Progenitor cell of endocrine pancreas (in vitro differentiated cells): Measurements from ENCODE around the gene EXOSC7. TPM values are rescaled to one million over a fixed set of nuclear protein-coding genes. Genes with fewer than 3 reads are reported as not detected.

Experiments
- DNase-seq: peaks from one replicate; pipeline ENCODE4 v3.0.0; 2021; ENCODE audit warnings: low spot score; ENCODE audit not compliant: unreplicated experiment
- H3K27ac Mint-ChIP-seq: 2 replicates; pipeline ENCODE4 v1.8.0; 2021; ENCODE audit warnings: mild to moderate bottlenecking, moderate library complexity, mixed read lengths
- H3K27me3 Mint-ChIP-seq: 2 replicates; pipeline ENCODE4 v1.8.0; 2021; ENCODE audit warnings: mixed read lengths
- H3K36me3 Mint-ChIP-seq: 2 replicates; pipeline ENCODE4 v1.8.0; 2022; ENCODE audit warnings: mixed read lengths; ENCODE audit not compliant: insufficient read depth
- H3K4me1 Mint-ChIP-seq: 2 replicates; pipeline ENCODE4 v1.8.0; 2021; ENCODE audit warnings: low read depth, mixed read lengths
- H3K4me3 Mint-ChIP-seq: 2 replicates; pipeline ENCODE4 v1.8.0; 2021; ENCODE audit warnings: low read depth, mild to moderate bottlenecking, moderate library complexity, mixed read lengths
- H3K9me3 Mint-ChIP-seq: 2 replicates; pipeline ENCODE4 v1.8.0; 2021; ENCODE audit warnings: low read depth, mixed read lengths
- CTCF ChIP-seq: fragments of 200-600 bp; sonication (generic); IDR thresholded peaks from one replicate; pipeline ENCODE4 v1.5.0; 2021; ENCODE audit warnings: antibody characterized with exemption, mild to moderate bottlenecking; ENCODE audit not compliant: unreplicated experiment
- total RNA-seq: library from RNA; stranded (reverse); gene quantifications from 2 replicates; pipeline ENCODE4 v1.2.1, GENCODE V29; 2021

Gene EXOSC7
- total RNA-seq, 1 donor from 2014 or later, result 51.2 TPM

GRCh38 chr3:44968447-44968858 is 7.6 kb upstream of the EXOSC7 start:
- Mint-ChIP-seq H3K4me3 (no peak overlapping the region), H3K36me3 (no peaks in the 10 kb centered on the region), H3K4me1 (peaks cover 18% of the 10 kb centered on the region), H3K27me3 (no peaks in the 10 kb centered on the region), H3K27ac (no peak overlapping the region), H3K9me3 (no peaks in the 10 kb centered on the region)
- no peak for TF ChIP-seq CTCF
- DNase-seq, result no peak

- TF ChIP-seq CTCF, result no peak
- H3K27ac Mint-ChIP-seq, result no peak overlapping the region
Observed at GRCh38 chr3:44969154-44969827, 6.8 kb upstream of the EXOSC7 start.

GRCh38 chr3:44969828-44970179 is 6.2 kb upstream of the EXOSC7 start:
- no peak overlapping the region for H3K4me3 Mint-ChIP-seq
- DNase-seq, result no peak
- TF ChIP-seq CTCF, result no peak
- H3K27ac Mint-ChIP-seq, result no peak overlapping the region
- H3K4me1 Mint-ChIP-seq, result peaks cover 11% of the 10 kb centered on the region
- no peaks in the 10 kb centered on the region for H3K27me3 Mint-ChIP-seq
- no peaks in the 10 kb centered on the region for H3K9me3 Mint-ChIP-seq
- no peaks in the 10 kb centered on the region for H3K36me3 Mint-ChIP-seq

More at GRCh38 chr3:44969154-44969827, 6.8 kb upstream of the EXOSC7 start:
- peaks cover 10% of the 10 kb centered on the region for H3K4me1 Mint-ChIP-seq
- no peaks in the 10 kb centered on the region for H3K9me3 Mint-ChIP-seq
- H3K36me3 Mint-ChIP-seq, result no peaks in the 10 kb centered on the region
- DNase-seq, result no peak
- H3K27me3 Mint-ChIP-seq, result no peaks in the 10 kb centered on the region
- H3K4me3 Mint-ChIP-seq, result no peak overlapping the region

GRCh38 chr3:44970926-44971490 is 5.0 kb upstream of the EXOSC7 start:
- no peak overlapping the region for H3K4me3 Mint-ChIP-seq
- no peak overlapping the region for H3K27ac Mint-ChIP-seq
- H3K4me1 Mint-ChIP-seq, result peaks cover 14% of the 10 kb centered on the region
- no peaks in the 10 kb centered on the region for H3K36me3 Mint-ChIP-seq
- H3K27me3 Mint-ChIP-seq, result no peaks in the 10 kb centered on the region
- TF ChIP-seq CTCF, result no peak
- DNase-seq, result no peak
- no peaks in the 10 kb centered on the region for H3K9me3 Mint-ChIP-seq

GRCh38 chr3:44974416-44974815 is 1.6 kb upstream of the EXOSC7 start:
- peak overlapping the region; percentile 60 for H3K27ac Mint-ChIP-seq
- no peak for DNase-seq
- no peaks in the 10 kb centered on the region for H3K36me3 Mint-ChIP-seq
- no peak for TF ChIP-seq CTCF
- peaks cover 18% of the 10 kb centered on the region for H3K4me1 Mint-ChIP-seq
- no peaks in the 10 kb centered on the region for H3K27me3 Mint-ChIP-seq
- peak overlapping the region; percentile 96 for H3K4me3 Mint-ChIP-seq
- H3K9me3 Mint-ChIP-seq, result no peaks in the 10 kb centered on the region
